Activated T-helper 2 cell treated with anti-CD3 and anti-CD28 coated beads, Interferon-gamma antibody, Interleukin-2, Interleukin-4, amounts not matched to agents 10 μg/mL and 5 μg/mL and 100 μg/mL, durations not matched to agents 14 hours and 24 hours and 36 hours (primary cell): ENCODE results near the gene TMEM98. TPM values are rescaled to one million over a fixed set of nuclear protein-coding genes. Genes with fewer than 3 reads are reported as not detected.

Experiments used
- DNase-seq: peaks from one replicate; pipeline ENCODE4 v3.0.0; 2021; ENCODE audit warnings: low spot score
- H3K27ac Mint-ChIP-seq: one replicate; pipeline ENCODE4 v1.8.0; 2021; ENCODE audit warnings: mixed read lengths
- H3K27me3 Mint-ChIP-seq: one replicate; pipeline ENCODE4 v1.8.0; 2021; ENCODE audit warnings: low read depth, mixed read lengths
- H3K36me3 Mint-ChIP-seq: one replicate; pipeline ENCODE4 v1.8.0; 2021; ENCODE audit warnings: low read depth, mixed read lengths
- H3K4me1 Mint-ChIP-seq: one replicate; pipeline ENCODE4 v1.8.0; 2021; ENCODE audit warnings: low read depth, mixed read lengths
- H3K4me3 Mint-ChIP-seq: one replicate; pipeline ENCODE4 v1.8.0; 2021; ENCODE audit warnings: low read depth, mild to moderate bottlenecking, moderate library complexity, mixed read lengths
- H3K9me3 Mint-ChIP-seq: one replicate; pipeline ENCODE4 v1.8.0; 2021; ENCODE audit warnings: mixed read lengths
- intact Hi-C: fragments of 100-400 bp; cut with micrococcal nuclease; formaldehyde crosslinking; loops from one replicate; pipeline ENCODE4 v1.15.1; 2023
- total RNA-seq: library from RNA; stranded (reverse); gene quantifications from 2 replicates; pipeline ENCODE4 v1.2.3, GENCODE V29; 2022

The TMEM98 gene
- total RNA-seq, 1 donor from 2014 or later: 19.3 TPM

- Mint-ChIP-seq H3K36me3 (peaks cover 3% of the 10 kb centered on the region), H3K4me1 (peaks cover 41% of the 10 kb centered on the region), H3K27ac (no peak overlapping the region), H3K9me3 (peaks cover 4% of the 10 kb centered on the region), H3K4me3 (no peak overlapping the region), H3K27me3 (peaks cover 12% of the 10 kb centered on the region)
- intact Hi-C loops: loop anchor here (2.0 kb wide), 1 partner anchor 19 kb away; no protein-coding TSS in a partner anchor
- DNase-seq: no peak
These were observed 26.2 kb upstream of the TMEM98 start for GRCh38 chr17:32901743-32902142.

- Mint-ChIP-seq H3K9me3 (peaks cover 4% of the 10 kb centered on the region), H3K4me3 (no peak overlapping the region), H3K36me3 (peaks cover 3% of the 10 kb centered on the region), H3K4me1 (peaks cover 28% of the 10 kb centered on the region), H3K27me3 (peaks cover 2% of the 10 kb centered on the region), H3K27ac (peak overlapping the region; percentile 79)
- no peak for DNase-seq
- intact Hi-C loops: loop anchor here (1.0 to 2.0 kb wide), 2 partner anchors 10 to 21 kb away; no protein-coding TSS in a partner anchor
These were observed 23.9 kb upstream of the TMEM98 start for GRCh38 chr17:32903774-32904673.

GRCh38 chr17:32904891-32905290 is 23.1 kb upstream of the TMEM98 start:
- DNase-seq: no peak
- Mint-ChIP-seq H3K9me3 (peaks cover 4% of the 10 kb centered on the region), H3K4me3 (no peak overlapping the region), H3K27me3 (peaks cover 2% of the 10 kb centered on the region), H3K36me3 (peaks cover 3% of the 10 kb centered on the region), H3K4me1 (peaks cover 36% of the 10 kb centered on the region), H3K27ac (no peak overlapping the region)
- intact Hi-C loops: loop anchor here (1.0 kb wide), 1 partner anchor 9 kb away; no protein-coding TSS in a partner anchor

- intact Hi-C loops: no loop called here
- H3K27ac Mint-ChIP-seq: no peak overlapping the region
- peaks cover 44% of the 10 kb centered on the region for H3K4me1 Mint-ChIP-seq
- peak; percentile 4 for DNase-seq
- H3K9me3 Mint-ChIP-seq: no peaks in the 10 kb centered on the region
- H3K36me3 Mint-ChIP-seq: peaks cover 3% of the 10 kb centered on the region
- H3K27me3 Mint-ChIP-seq: no peaks in the 10 kb centered on the region
- H3K4me3 Mint-ChIP-seq: no peak overlapping the region
These were observed 20.4 kb upstream of the TMEM98 start for GRCh38 chr17:32907583-32907982.

GRCh38 chr17:32909787-32910369 is 18.1 kb upstream of the TMEM98 start:
- Mint-ChIP-seq H3K9me3 (peaks cover 5% of the 10 kb centered on the region), H3K36me3 (peaks cover 3% of the 10 kb centered on the region), H3K4me3 (no peak overlapping the region), H3K4me1 (peaks cover 48% of the 10 kb centered on the region), H3K27me3 (no peaks in the 10 kb centered on the region), H3K27ac (peak overlapping the region; percentile 24)
- DNase-seq: peak; percentile 57
- intact Hi-C loops: loop anchor here (1.0 to 10.0 kb wide), 2 partner anchors 33 to 385 kb away; partner anchors contain the start of gene MYO1D

- no peaks in the 10 kb centered on the region for H3K27me3 Mint-ChIP-seq
- H3K27ac Mint-ChIP-seq: no peak overlapping the region
- intact Hi-C loops: loop anchor here (1.0 to 10.0 kb wide), 2 partner anchors 33 to 386 kb away; partner anchors contain the start of gene MYO1D
- no peak overlapping the region for H3K4me3 Mint-ChIP-seq
- H3K9me3 Mint-ChIP-seq: peaks cover 5% of the 10 kb centered on the region
- H3K36me3 Mint-ChIP-seq: no peaks in the 10 kb centered on the region
- peak; percentile 6 for DNase-seq
- H3K4me1 Mint-ChIP-seq: peaks cover 51% of the 10 kb centered on the region
These were observed 17.2 kb upstream of the TMEM98 start for GRCh38 chr17:32910769-32911168.

- intact Hi-C loops: loop anchor here (10.0 kb wide), 1 partner anchor 388 kb away; no protein-coding TSS in a partner anchor
- no peak overlapping the region for H3K27ac Mint-ChIP-seq
These were observed 15.6 kb upstream of the TMEM98 start for GRCh38 chr17:32912218-32912897.

GRCh38 chr17:32913593-32913992 is 14.4 kb upstream of the TMEM98 start:
- peak; percentile 8 for DNase-seq
- Mint-ChIP-seq H3K9me3 (peaks cover 5% of the 10 kb centered on the region), H3K27ac (peak overlapping the region; percentile 93), H3K4me3 (peak overlapping the region; percentile 28), H3K36me3 (no peaks in the 10 kb centered on the region), H3K27me3 (no peaks in the 10 kb centered on the region), H3K4me1 (peaks cover 68% of the 10 kb centered on the region)
- intact Hi-C loops: loop anchor here (10.0 kb wide), 1 partner anchor 389 kb away; no protein-coding TSS in a partner anchor

More at GRCh38 chr17:32912218-32912897, 15.6 kb upstream of the TMEM98 start:
- H3K9me3 Mint-ChIP-seq: peaks cover 5% of the 10 kb centered on the region
- no peaks in the 10 kb centered on the region for H3K36me3 Mint-ChIP-seq
- DNase-seq: peak; percentile 6
- peaks cover 58% of the 10 kb centered on the region for H3K4me1 Mint-ChIP-seq
- no peaks in the 10 kb centered on the region for H3K27me3 Mint-ChIP-seq
- H3K4me3 Mint-ChIP-seq: no peak overlapping the region

GRCh38 chr17:32914181-32914580 is 13.8 kb upstream of the TMEM98 start:
- Mint-ChIP-seq H3K27me3 (no peaks in the 10 kb centered on the region), H3K9me3 (peaks cover 5% of the 10 kb centered on the region), H3K36me3 (no peaks in the 10 kb centered on the region), H3K27ac (peak overlapping the region; percentile 93), H3K4me1 (peaks cover 67% of the 10 kb centered on the region), H3K4me3 (peak overlapping the region; percentile 62)
- intact Hi-C loops: loop anchor here (1.0 to 10.0 kb wide), 5 partner anchors 10 to 389 kb away; partner anchors contain the start of genes MYO1D and TMEM98
- DNase-seq: peak; percentile 39

GRCh38 chr17:32915245-32915644 is 12.7 kb upstream of the TMEM98 start:
- Mint-ChIP-seq H3K27ac (peak overlapping the region; percentile 93), H3K27me3 (no peaks in the 10 kb centered on the region), H3K36me3 (no peaks in the 10 kb centered on the region), H3K4me3 (peak overlapping the region; percentile 30), H3K9me3 (peaks cover 5% of the 10 kb centered on the region), H3K4me1 (peaks cover 58% of the 10 kb centered on the region)
- intact Hi-C loops: loop anchor here (2.0 to 10.0 kb wide), 2 partner anchors 14 to 390 kb away; partner anchors contain the start of gene TMEM98
- peak; percentile 7 for DNase-seq

- Mint-ChIP-seq H3K4me1 (peaks cover 58% of the 10 kb centered on the region), H3K27ac (peak overlapping the region; percentile 50), H3K9me3 (peaks cover 5% of the 10 kb centered on the region), H3K4me3 (peak overlapping the region; percentile 45), H3K27me3 (no peaks in the 10 kb centered on the region), H3K36me3 (no peaks in the 10 kb centered on the region)
- intact Hi-C loops: loop anchor here (10.0 kb wide), 1 partner anchor 391 kb away; no protein-coding TSS in a partner anchor
- DNase-seq: peak; percentile 7
These were observed 11.8 kb upstream of the TMEM98 start for GRCh38 chr17:32916134-32916533.

- peaks cover 57% of the 10 kb centered on the region for H3K4me1 Mint-ChIP-seq
- peaks cover 5% of the 10 kb centered on the region for H3K9me3 Mint-ChIP-seq
- intact Hi-C loops: loop anchor here (10.0 kb wide), 1 partner anchor 392 kb away; no protein-coding TSS in a partner anchor
- DNase-seq: no peak
- H3K27ac Mint-ChIP-seq: peak overlapping the region; percentile 68
- H3K4me3 Mint-ChIP-seq: no peak overlapping the region
- no peaks in the 10 kb centered on the region for H3K27me3 Mint-ChIP-seq
- H3K36me3 Mint-ChIP-seq: no peaks in the 10 kb centered on the region
These were observed 10.9 kb upstream of the TMEM98 start for GRCh38 chr17:32917081-32917480.
